ENCODE results near the gene ADIG.

The ADIG gene

GRCh38 chr20:38584099-38584763, 3.2 kb downstream of the ADIG start:
- DNase-seq (ENCODE audit: low read depth): no peak
- TF ChIP-seq CTCF (IDR thresholded peaks at IDR 0.05; ENCODE audit: low read depth, low read length, missing control alignments): no peak
- H3K4me3 ChIP-seq (ENCODE audit: low read depth, low read length): no peak overlapping the region

- TF ChIP-seq CTCF (IDR thresholded peaks at IDR 0.05; ENCODE audit: low read depth, low read length, missing control alignments): no peak
- H3K4me3 ChIP-seq (ENCODE audit: low read depth, low read length): no peak overlapping the region
These were observed 4.6 kb downstream of the ADIG start for GRCh38 chr20:38585404-38586180.

GRCh38 chr20:38586181-38586525, 5.2 kb downstream of the ADIG start:
- TF ChIP-seq CTCF (IDR thresholded peaks at IDR 0.05; ENCODE audit: low read depth, low read length, missing control alignments): no peak
- DNase-seq (ENCODE audit: low read depth): no peak
- H3K4me3 ChIP-seq (ENCODE audit: low read depth, low read length): no peak overlapping the region

More at GRCh38 chr20:38585404-38586180, 4.6 kb downstream of the ADIG start:
- DNase-seq (ENCODE audit: low read depth): no peak

GRCh38 chr20:38588303-38588702, 7.3 kb downstream of the ADIG start:
- TF ChIP-seq CTCF (IDR thresholded peaks at IDR 0.05; ENCODE audit: low read depth, low read length, missing control alignments): no peak
- DNase-seq (ENCODE audit: low read depth): no peak
- H3K4me3 ChIP-seq (ENCODE audit: low read depth, low read length): no peak overlapping the region

GRCh38 chr20:38589351-38589750, 8.4 kb downstream of the ADIG start:
- TF ChIP-seq CTCF (IDR thresholded peaks at IDR 0.05; ENCODE audit: low read depth, low read length, missing control alignments): no peak
- no peak overlapping the region for H3K4me3 ChIP-seq (ENCODE audit: low read depth, low read length)
- DNase-seq (ENCODE audit: low read depth): no peak

- no peak overlapping the region for H3K4me3 ChIP-seq (ENCODE audit: low read depth, low read length)
- no peak for TF ChIP-seq CTCF (IDR thresholded peaks at IDR 0.05; ENCODE audit: low read depth, low read length, missing control alignments)
- no peak for DNase-seq (ENCODE audit: low read depth)
These were observed 9.1 kb downstream of the ADIG start for GRCh38 chr20:38589967-38590675.
